ENCODE data around the gene RNF20.
"Not testable (repeated sequence)": the region's sequence is repeated elsewhere in the genome, so short reads cannot be mapped to it uniquely, and the experiment has no call there.

- TF ChIP-seq POLR2A (IDR thresholded peaks at IDR 0.05; ENCODE audit: low read depth, low read length); TAF1 (IDR thresholded peaks at IDR 0.05; ENCODE audit: borderline replicate concordance, low read depth, low read length): not testable (repeated sequence)
Observed at GRCh38 chr9:101549472-101550098, 15.9 kb downstream of the RNF20 start.
